Measurements from ENCODE around the gene C1orf53. TPM values are rescaled to one million over a fixed set of nuclear protein-coding genes. Genes with fewer than 3 reads are reported as not detected.

The C1orf53 gene
- total RNA-seq, 1 experiment from 2014 or later: 7.2 TPM

GRCh38 chr1:197920067-197920396 is 17.6 kb downstream of the C1orf53 start:
- Histone ChIP-seq H3K4me1 (ENCODE audit: control insufficient read depth, insufficient read depth, low read length) (peaks cover 11% of the 10 kb centered on the region), H3K27ac (ENCODE audit: low read length) (no peak overlapping the region), H3K4me3 (ENCODE audit: low read depth in 2 of 2, low read length in 2 of 2) (no peak overlapping the region; a peak in 1 of 4 replicates), H3K27me3 (ENCODE audit: control insufficient read depth, insufficient read depth, low read length) (peaks cover 29% of the 10 kb centered on the region), H3K36me3 (ENCODE audit: control insufficient read depth, insufficient read depth, low read length) (no peaks in the 10 kb centered on the region), H3K9me3 (ENCODE audit: control insufficient read depth, insufficient read depth, low read depth, low read length) (no peaks in the 10 kb centered on the region)
- no peak for ATAC-seq
- no TSS peak for BruUV-seq (replicated peaks)
- ChIA-PET POLR2A (no interaction called here), CTCF (no interaction called here)
- in situ Hi-C loops (cut with HindIII; ENCODE audit: low pct_unique_long_range_greater_than_20kb, low sequenced_read_pairs): no loop called here
- no peak for DNase-seq (ENCODE audit: low read depth, low spot score)
- intact Hi-C loops (cut with micrococcal nuclease; ENCODE audit: unreplicated experiment): loop anchor here (5.0 to 10.0 kb wide), 3 partner anchors 303 to 545 kb away; no protein-coding TSS in a partner anchor
- no peak for TF ChIP-seq TCF7L2 (IDR thresholded peaks at IDR 0.05; ENCODE audit: low read depth, low read length)
- TF ChIP-seq, protein P1, sequence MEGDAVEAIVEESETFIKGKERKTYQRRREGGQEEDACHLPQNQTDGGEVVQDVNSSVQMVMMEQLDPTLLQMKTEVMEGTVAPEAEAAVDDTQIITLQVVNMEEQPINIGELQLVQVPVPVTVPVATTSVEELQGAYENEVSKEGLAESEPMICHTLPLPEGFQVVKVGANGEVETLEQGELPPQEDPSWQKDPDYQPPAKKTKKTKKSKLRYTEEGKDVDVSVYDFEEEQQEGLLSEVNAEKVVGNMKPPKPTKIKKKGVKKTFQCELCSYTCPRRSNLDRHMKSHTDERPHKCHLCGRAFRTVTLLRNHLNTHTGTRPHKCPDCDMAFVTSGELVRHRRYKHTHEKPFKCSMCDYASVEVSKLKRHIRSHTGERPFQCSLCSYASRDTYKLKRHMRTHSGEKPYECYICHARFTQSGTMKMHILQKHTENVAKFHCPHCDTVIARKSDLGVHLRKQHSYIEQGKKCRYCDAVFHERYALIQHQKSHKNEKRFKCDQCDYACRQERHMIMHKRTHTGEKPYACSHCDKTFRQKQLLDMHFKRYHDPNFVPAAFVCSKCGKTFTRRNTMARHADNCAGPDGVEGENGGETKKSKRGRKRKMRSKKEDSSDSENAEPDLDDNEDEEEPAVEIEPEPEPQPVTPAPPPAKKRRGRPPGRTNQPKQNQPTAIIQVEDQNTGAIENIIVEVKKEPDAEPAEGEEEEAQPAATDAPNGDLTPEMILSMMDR (IDR thresholded peaks at IDR 0.05): no peak
- no peak for TF ChIP-seq POLR2AphosphoS5 (IDR thresholded peaks at IDR 0.05; ENCODE audit: low read depth, low read length)
- TF ChIP-seq REST (IDR thresholded peaks at IDR 0.05; ENCODE audit: insufficient read depth in 1 of 2, low read depth in 2 of 2, low read length in 1 of 2): no peak
- TF ChIP-seq SIN3A (IDR thresholded peaks at IDR 0.05; ENCODE audit: borderline replicate concordance, insufficient read depth, low read depth, low read length): no peak

DNA sequence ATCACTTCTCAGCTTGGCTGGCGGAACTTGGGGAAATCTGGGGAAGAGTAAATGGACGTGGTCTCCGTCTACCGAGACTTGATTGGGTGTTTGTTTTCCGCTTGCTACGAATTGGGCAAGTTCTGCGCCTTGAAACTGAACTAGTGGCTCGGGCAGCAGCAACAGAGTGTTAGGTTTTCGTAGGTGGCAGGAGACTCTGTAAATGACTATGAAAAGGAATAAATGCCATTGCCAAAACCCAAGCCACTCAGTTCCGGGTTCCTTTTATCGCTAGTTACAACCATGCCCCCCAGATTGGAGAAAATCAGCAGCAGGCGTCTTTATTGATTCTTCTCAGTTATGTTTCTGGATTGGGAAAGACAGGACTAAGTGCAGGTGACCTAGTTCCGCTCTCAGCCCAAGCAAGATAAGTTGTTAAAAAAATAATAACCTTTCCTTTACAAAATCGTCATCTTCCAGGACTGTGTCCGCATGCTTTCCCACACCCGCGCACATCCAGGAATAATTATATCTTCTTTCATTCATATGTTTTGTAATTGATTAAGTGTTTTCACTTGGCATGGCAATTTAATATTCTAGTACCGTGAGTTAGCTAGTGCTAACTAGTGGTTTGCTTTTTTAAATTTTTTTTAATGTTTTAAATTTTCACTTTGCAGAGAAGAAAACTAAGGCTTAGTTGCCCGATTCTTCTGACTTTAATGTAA is 18.1 kb downstream of the C1orf53 start:
- DNase-seq (ENCODE audit: low read depth, low spot score): no peak
- no TSS peak for BruUV-seq (replicated peaks)
- ChIA-PET CTCF (no interaction called here), POLR2A (no interaction called here)
- TF ChIP-seq SIN3A (IDR thresholded peaks at IDR 0.05; ENCODE audit: borderline replicate concordance, insufficient read depth, low read depth, low read length): no peak
- no peak for TF ChIP-seq REST (IDR thresholded peaks at IDR 0.05; ENCODE audit: insufficient read depth in 1 of 2, low read depth in 2 of 2, low read length in 1 of 2)
- TF ChIP-seq POLR2AphosphoS5 (IDR thresholded peaks at IDR 0.05; ENCODE audit: low read depth, low read length): no peak
- TF ChIP-seq, protein P1 (IDR thresholded peaks at IDR 0.05): no peak
- TF ChIP-seq TCF7L2 (IDR thresholded peaks at IDR 0.05; ENCODE audit: low read depth, low read length): no peak
- Histone ChIP-seq H3K27ac (ENCODE audit: low read length) (no peak overlapping the region), H3K4me3 (ENCODE audit: low read depth in 2 of 2, low read length in 2 of 2) (no peak overlapping the region), H3K36me3 (ENCODE audit: control insufficient read depth, insufficient read depth, low read length) (no peaks in the 10 kb centered on the region), H3K4me1 (ENCODE audit: control insufficient read depth, insufficient read depth, low read length) (peaks cover 11% of the 10 kb centered on the region), H3K27me3 (ENCODE audit: control insufficient read depth, insufficient read depth, low read length) (peaks cover 24% of the 10 kb centered on the region), H3K9me3 (ENCODE audit: control insufficient read depth, insufficient read depth, low read depth, low read length) (no peaks in the 10 kb centered on the region)
- intact Hi-C loops (cut with micrococcal nuclease; ENCODE audit: unreplicated experiment): loop anchor here (5.0 to 10.0 kb wide), 3 partner anchors 303 to 544 kb away; no protein-coding TSS in a partner anchor
- in situ Hi-C loops (cut with HindIII; ENCODE audit: low pct_unique_long_range_greater_than_20kb, low sequenced_read_pairs): no loop called here
- no peak for ATAC-seq
